Measurements from ENCODE around the gene COG5. TPM values are rescaled to one million over a fixed set of nuclear protein-coding genes. Genes with fewer than 3 reads are reported as not detected.

COG5 gene
- total and polyA plus RNA-seq, 2 of the 8 experiments (the other 6 are each of a cell fraction or from before 2014, with no cell fraction given), result 10.5 to 28.1 TPM

DNA sequence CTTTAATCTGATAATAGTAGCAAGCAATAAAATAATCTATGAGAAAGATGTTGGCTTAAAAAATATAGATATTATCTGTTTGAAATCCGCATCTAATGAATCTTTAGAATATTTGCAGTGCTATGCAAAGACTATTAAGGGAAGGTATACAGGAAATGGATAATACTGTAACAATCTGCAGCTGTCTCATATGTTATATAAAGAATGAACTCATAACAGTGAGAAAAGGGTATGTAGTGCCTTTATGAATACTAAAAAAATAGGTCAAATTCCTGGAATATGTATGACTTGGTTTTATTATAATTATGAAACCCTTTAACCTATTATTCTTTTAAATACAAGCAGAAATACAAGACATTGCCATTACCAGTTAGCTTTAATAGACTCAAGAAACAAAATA is 198.9 kb downstream of the COG5 start:
- no peak overlapping the region for H2AK5ac ChIP-seq (ENCODE audit: low read depth, low read length)
- no peak overlapping the region for H3K56ac ChIP-seq (replicated peaks; ENCODE audit: insufficient read length, low read depth, low read length)
- no peak overlapping the region for H2BK120ac ChIP-seq (replicated peaks; ENCODE audit: low read depth, low read length)
- POLR2A ChIA-PET (ENCODE audit: partially characterized antibody), result no interaction called here
- H2BK20ac ChIP-seq (ENCODE audit: low read length), result no peak overlapping the region
- H3K4ac ChIP-seq (replicated peaks; ENCODE audit: insufficient read length, low read depth, low read length), result no peak overlapping the region
- no peak overlapping the region for H2BK15ac ChIP-seq (ENCODE audit: low read length)
- no peak overlapping the region for H4K8ac ChIP-seq (ENCODE audit: extremely low read depth, insufficient read depth, low read length)
- no peak overlapping the region for H4K5ac ChIP-seq (ENCODE audit: insufficient read length, low read depth, low read length)
- FAIRE-seq (no peak), DNase-seq (ENCODE audit: low read depth in 1 of 2, low spot score in 2 of 2) (no peak)
- H3K18ac ChIP-seq (ENCODE audit: extremely low read depth, low read length), result no peak overlapping the region
- no peak overlapping the region for H3K14ac ChIP-seq (ENCODE audit: insufficient read length)
- H4K20me1 ChIP-seq (replicated peaks in 1 of 2; ENCODE audit: control insufficient read depth in 1 of 2, insufficient read depth in 2 of 2, low read length in 2 of 2), result no peaks in the 10 kb centered on the region
- H3K4me2 ChIP-seq (ENCODE audit: insufficient read depth in 1 of 2, low read depth in 2 of 2, low read length in 2 of 2), result no peak overlapping the region
- H3K23me2 ChIP-seq (ENCODE audit: low read depth, low read length), result no peaks in the 10 kb centered on the region
- H3K9ac ChIP-seq (replicated peaks in 1 of 4; ENCODE audit: extremely low read depth in 1 of 4, low read depth in 3 of 4, low read length in 3 of 4), result no peak overlapping the region
- H3K4me1 ChIP-seq (replicated peaks in 1 of 4; ENCODE audit: control insufficient read depth in 3 of 4, insufficient read depth in 4 of 4, low read length in 3 of 4), result peaks cover 0 to 2% (median 0%) of the 10 kb centered on the region in 4 experiments; a peak in 2 of 7 replicates
- H3K9me3 ChIP-seq (ENCODE audit: insufficient read depth in 2 of 2, low read depth in 1 of 2, low read length in 1 of 2), result no peaks in the 10 kb centered on the region
- H2BK12ac ChIP-seq (ENCODE audit: low read depth, low read length), result no peak overlapping the region
- no peak overlapping the region for H2AFZ ChIP-seq (ENCODE audit: low read length)
- H2BK5ac ChIP-seq (ENCODE audit: low read depth, low read length), result no peak overlapping the region
- WGBS, 2 experiments (ENCODE audit: extremely low coverage in 1 of 2, insufficient coverage in 1 of 2, insufficient read length in 1 of 2, insufficient replicate concordance in 2 of 2, low coverage in 1 of 2, low lambda C conversion rate in 2 of 2, missing lambda C conversion rate in 1 of 2), result 96% methylated on average over 1 of the region's 1 CpG; no CpG with 5 or more reads in 1 of the 2 experiments
- no peak overlapping the region for H4K91ac ChIP-seq (replicated peaks; ENCODE audit: insufficient read length, low read length)
- no peaks in the 10 kb centered on the region for H3K79me2 ChIP-seq (ENCODE audit: control insufficient read depth in 1 of 2, insufficient read depth in 2 of 2, low read length in 2 of 2)
- H3K27me3 ChIP-seq (replicated peaks in 1 of 4; ENCODE audit: control insufficient read depth in 3 of 4, extremely low read depth in 1 of 4, insufficient read depth in 3 of 4, low read length in 3 of 4), result no peaks in the 10 kb centered on the region
- H3K36me3 ChIP-seq (ENCODE audit: control insufficient read depth in 2 of 4, insufficient read depth in 4 of 4, low read length in 3 of 4), result peaks cover 0 to 22% (median 2%) of the 10 kb centered on the region in 4 experiments; a peak in 5 of 8 replicates
- H3K23ac ChIP-seq (ENCODE audit: insufficient read length), result no peak overlapping the region
- no peaks in the 10 kb centered on the region for H3K79me1 ChIP-seq (ENCODE audit: low read depth, low read length)
- CTCF ChIA-PET (ENCODE audit: partially characterized antibody), result no interaction called here
- no peak overlapping the region for H3K27ac ChIP-seq (ENCODE audit: low read depth, low read length)
- no peak overlapping the region for H3K4me3 ChIP-seq (ENCODE audit: extremely low read depth in 1 of 4, insufficient read depth in 2 of 4, low read depth in 3 of 4, low read length in 4 of 4)
- TF ChIP-seq SP2 (IDR thresholded peaks at IDR 0.05; ENCODE audit: low read length), result no peak
- TF ChIP-seq RFX5 (IDR thresholded peaks at IDR 0.05; ENCODE audit: borderline replicate concordance, low read depth, low read length), result no peak
- no peak for TF ChIP-seq ZNF274 (IDR thresholded peaks at IDR 0.05; ENCODE audit: borderline replicate concordance, extremely low read depth, low read length)
- no peak for TF ChIP-seq POLR2AphosphoS5 (IDR thresholded peaks at IDR 0.05; ENCODE audit: low read depth, low read length)
- no peak for TF ChIP-seq CHD1 (IDR thresholded peaks at IDR 0.05; ENCODE audit: low read depth, low read length)
